ENCODE measurements around the gene CA9.
"Not testable (repeated sequence)": the region's sequence is repeated elsewhere in the genome, so short reads cannot be mapped to it uniquely, and the experiment has no call there.

The CA9 gene

GRCh38 chr9:35673132-35674024, at the start of gene CA9:
CA9 (plus strand) TSS chr9:35673928; CDS start chr9:35673960, 32 bp downstream.
- H3K4me3 ChIP-seq (ENCODE audit: low read depth in 1 of 5, low read length in 5 of 5) = no peak within 1 kb of the TSS
- H3K27ac ChIP-seq (ENCODE audit: low read depth, low read length) = no peak within 1 kb of the TSS
- peaks cover 0 to 19% (median 17%) of the 10 kb centered on the region in 5 donors for H3K4me1 ChIP-seq (ENCODE audit: control insufficient read depth in 5 of 5, insufficient read depth in 5 of 5, low read length in 5 of 5)

DNA sequence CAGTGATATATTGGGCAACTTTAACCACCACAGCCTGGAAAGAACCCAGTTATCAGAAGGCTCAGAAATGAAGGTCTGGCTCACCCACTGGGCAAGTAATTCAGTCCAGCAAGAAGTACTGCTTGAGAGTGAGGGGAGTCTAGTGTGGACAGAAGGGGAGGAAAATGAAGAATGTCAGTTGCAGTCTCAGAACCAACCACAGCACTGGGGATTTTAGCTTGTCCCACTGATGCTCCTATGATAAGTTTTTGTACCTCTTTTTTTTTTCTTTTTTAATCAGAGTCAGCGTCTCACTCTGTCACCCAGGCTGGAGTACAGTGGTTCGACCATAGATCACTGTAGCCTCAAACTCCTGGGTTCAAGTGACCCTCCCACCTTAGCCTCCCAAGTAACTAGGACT, 46.2 kb upstream of the CA9 start:
- Histone ChIP-seq H3K9ac (ENCODE audit: low read length in 5 of 5) (no peak overlapping the region), H3K27me3 (ENCODE audit: control insufficient read depth in 5 of 5, insufficient read depth in 4 of 5, low read length in 5 of 5) (no peaks in the 10 kb centered on the region), H3K4me1 (ENCODE audit: control insufficient read depth in 5 of 5, insufficient read depth in 5 of 5, low read length in 5 of 5) (no peaks in the 10 kb centered on the region), H3K27ac (ENCODE audit: low read depth, low read length) (no peak overlapping the region), H3K36me3 (ENCODE audit: control insufficient read depth in 5 of 5, insufficient read depth in 5 of 5, low read length in 5 of 5) (no peaks in the 10 kb centered on the region), H3K9me3 (ENCODE audit: control insufficient read depth in 5 of 5, low read length in 5 of 5) (no peaks in the 10 kb centered on the region), H3K4me3 (ENCODE audit: low read depth in 1 of 5, low read length in 5 of 5) (no peak overlapping the region)

More at GRCh38 chr9:35673132-35674024, at the start of gene CA9:
- peaks cover 0 to 6% (median 0%) of the 10 kb centered on the region in 5 donors for H3K27me3 ChIP-seq (ENCODE audit: control insufficient read depth in 5 of 5, insufficient read depth in 4 of 5, low read length in 5 of 5)
- H3K9me3 ChIP-seq (ENCODE audit: control insufficient read depth in 5 of 5, low read length in 5 of 5) = no peaks in the 10 kb centered on the region
- no peak within 1 kb of the TSS for H3K9ac ChIP-seq (ENCODE audit: low read length in 5 of 5)
- H3K36me3 ChIP-seq (ENCODE audit: control insufficient read depth in 5 of 5, insufficient read depth in 5 of 5, low read length in 5 of 5) = no peaks in the 10 kb centered on the region

- peak overlapping the region in 1 of 5 donors; percentile 3 for H3K9ac ChIP-seq (ENCODE audit: low read length in 5 of 5)
- no peak overlapping the region for H3K27ac ChIP-seq (ENCODE audit: low read depth, low read length)
- H3K4me3 ChIP-seq (ENCODE audit: low read depth in 1 of 5, low read length in 5 of 5) = no peak overlapping the region
- H3K4me1 ChIP-seq (ENCODE audit: control insufficient read depth in 5 of 5, insufficient read depth in 5 of 5, low read length in 5 of 5) = no peaks in the 10 kb centered on the region
- no peaks in the 10 kb centered on the region for H3K9me3 ChIP-seq (ENCODE audit: control insufficient read depth in 5 of 5, low read length in 5 of 5)
- no peaks in the 10 kb centered on the region for H3K27me3 ChIP-seq (ENCODE audit: control insufficient read depth in 5 of 5, insufficient read depth in 4 of 5, low read length in 5 of 5)
- H3K36me3 ChIP-seq (ENCODE audit: control insufficient read depth in 5 of 5, insufficient read depth in 5 of 5, low read length in 5 of 5) = no peaks in the 10 kb centered on the region
These were observed 45.2 kb upstream of the CA9 start for GRCh38 chr9:35628389-35628991.

DNA sequence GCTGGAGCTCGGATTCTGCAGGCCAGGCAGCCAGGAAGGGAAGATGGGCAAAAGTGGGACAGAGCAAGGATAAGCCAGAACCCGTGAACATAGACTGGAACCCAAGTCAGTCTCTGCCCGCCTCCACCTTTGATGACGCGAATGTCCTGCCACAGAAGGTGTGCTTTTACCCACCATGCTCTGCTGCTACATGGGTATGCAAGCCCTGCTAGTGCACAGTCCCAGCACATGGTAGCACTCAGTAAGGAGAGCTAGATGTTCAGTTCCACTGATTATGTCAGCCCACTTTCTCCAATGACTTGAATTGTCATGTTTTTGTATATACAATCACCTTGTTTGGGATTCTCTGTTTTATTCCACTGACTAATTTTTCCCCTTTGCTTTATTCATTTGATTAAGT, 44.1 kb upstream of the CA9 start:
- no peaks in the 10 kb centered on the region for H3K36me3 ChIP-seq (ENCODE audit: control insufficient read depth in 5 of 5, insufficient read depth in 5 of 5, low read length in 5 of 5)
- no peaks in the 10 kb centered on the region for H3K9me3 ChIP-seq (ENCODE audit: control insufficient read depth in 5 of 5, low read length in 5 of 5)
- H3K4me1 ChIP-seq (ENCODE audit: control insufficient read depth in 5 of 5, insufficient read depth in 5 of 5, low read length in 5 of 5) = no peaks in the 10 kb centered on the region
- no peaks in the 10 kb centered on the region for H3K27me3 ChIP-seq (ENCODE audit: control insufficient read depth in 5 of 5, insufficient read depth in 4 of 5, low read length in 5 of 5)
- H3K27ac ChIP-seq (ENCODE audit: low read depth, low read length) = no peak overlapping the region
- no peak overlapping the region for H3K4me3 ChIP-seq (ENCODE audit: low read depth in 1 of 5, low read length in 5 of 5)
- no peak overlapping the region for H3K9ac ChIP-seq (ENCODE audit: low read length in 5 of 5)

DNA sequence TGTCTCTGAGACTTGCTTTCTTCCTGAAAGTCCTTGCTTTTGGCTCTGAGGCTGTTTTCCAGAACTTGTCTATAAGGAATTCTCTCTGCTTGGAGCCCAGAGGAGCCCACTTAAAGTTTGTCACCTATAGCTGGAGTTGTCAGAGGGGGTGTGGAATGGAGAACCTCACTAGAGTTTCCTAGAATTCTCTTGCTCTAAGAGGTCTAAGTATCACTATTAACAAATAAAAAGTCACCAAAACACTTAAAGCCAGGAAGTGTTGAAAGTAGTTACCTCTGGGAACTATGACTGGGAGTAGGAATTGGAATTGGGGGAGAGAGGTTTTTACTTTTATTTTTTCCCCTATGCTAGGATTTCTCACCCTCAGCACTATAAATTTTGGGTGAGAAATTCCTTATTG, 38.0 kb upstream of the CA9 start:
- H3K4me1 ChIP-seq (ENCODE audit: control insufficient read depth in 5 of 5, insufficient read depth in 5 of 5, low read length in 5 of 5) = peaks cover 2 to 26% (median 19%) of the 10 kb centered on the region in 5 donors
- peak overlapping the region in 2 of 5 donors; percentile 51 to 59 for H3K9ac ChIP-seq (ENCODE audit: low read length in 5 of 5)
- H3K36me3 ChIP-seq (ENCODE audit: control insufficient read depth in 5 of 5, insufficient read depth in 5 of 5, low read length in 5 of 5) = no peaks in the 10 kb centered on the region
- no peak overlapping the region for H3K4me3 ChIP-seq (ENCODE audit: low read depth in 1 of 5, low read length in 5 of 5)
- peak overlapping the region; percentile 54 for H3K27ac ChIP-seq (ENCODE audit: low read depth, low read length)
- H3K9me3 ChIP-seq (ENCODE audit: control insufficient read depth in 5 of 5, low read length in 5 of 5) = no peaks in the 10 kb centered on the region
- H3K27me3 ChIP-seq (ENCODE audit: control insufficient read depth in 5 of 5, insufficient read depth in 4 of 5, low read length in 5 of 5) = no peaks in the 10 kb centered on the region

DNA sequence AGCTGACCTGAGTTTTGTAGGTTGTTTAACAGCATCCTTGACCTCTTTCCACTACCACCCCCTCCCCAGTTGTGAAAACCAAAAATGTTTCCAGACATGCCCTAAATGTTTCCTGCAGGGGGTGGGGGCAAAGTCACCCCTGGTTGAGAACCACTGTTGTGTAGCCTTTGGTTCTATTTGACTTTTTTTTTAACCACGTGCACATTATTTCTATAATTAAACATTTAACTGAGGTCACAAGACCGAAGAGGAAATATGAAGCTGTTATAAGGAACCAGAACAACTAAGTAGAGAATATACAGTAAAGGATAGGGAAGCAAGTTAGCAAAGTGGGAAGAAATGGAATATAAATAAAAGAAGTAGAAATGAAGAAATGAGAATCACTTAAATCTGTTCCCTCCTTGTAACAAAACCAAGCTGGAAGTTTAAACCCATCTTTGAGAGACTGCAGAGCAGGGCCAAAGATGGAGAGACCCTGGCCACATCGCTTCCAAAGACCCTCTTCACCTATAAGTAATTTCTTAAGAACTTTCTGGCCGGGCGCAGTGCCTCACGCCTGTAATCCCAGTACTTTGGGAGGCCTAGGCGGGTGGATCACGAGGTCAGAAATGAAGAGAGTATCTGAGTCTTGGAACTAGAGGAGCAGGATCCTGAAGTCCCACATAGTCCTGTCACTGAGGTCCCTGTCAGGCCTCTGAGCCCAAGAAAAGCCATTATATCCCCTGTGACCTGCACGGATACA, 37.4 kb upstream of the CA9 start:
- H3K9me3 ChIP-seq (ENCODE audit: control insufficient read depth in 5 of 5, low read length in 5 of 5) = no peaks in the 10 kb centered on the region
- H3K27ac ChIP-seq (ENCODE audit: low read depth, low read length) = peak overlapping the region; percentile 54
- H3K4me1 ChIP-seq (ENCODE audit: control insufficient read depth in 5 of 5, insufficient read depth in 5 of 5, low read length in 5 of 5) = peaks cover 2 to 26% (median 19%) of the 10 kb centered on the region in 5 donors

DNA sequence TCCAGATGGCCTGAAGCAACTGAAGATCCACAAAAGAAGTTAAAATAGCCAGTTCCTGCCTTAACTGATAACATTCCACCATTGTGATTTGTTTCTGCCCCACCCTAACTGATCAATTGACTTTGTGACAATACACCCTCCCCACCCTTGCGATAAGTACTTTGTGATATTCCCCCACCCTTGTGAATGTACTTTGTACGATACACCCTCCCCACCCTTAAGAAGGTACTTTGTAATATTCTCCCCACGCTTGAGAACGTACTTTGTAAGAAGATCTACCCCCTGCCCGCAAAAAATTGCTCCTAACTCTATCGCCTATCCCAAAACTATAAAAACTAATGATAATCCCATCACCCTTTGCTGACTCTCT, 36.9 kb upstream of the CA9 start:
- not testable (repeated sequence) for H3K27ac ChIP-seq (ENCODE audit: low read depth, low read length); H3K4me3 ChIP-seq (ENCODE audit: low read depth in 1 of 5, low read length in 5 of 5); H3K36me3 ChIP-seq (ENCODE audit: control insufficient read depth in 5 of 5, insufficient read depth in 5 of 5, low read length in 5 of 5); H3K9me3 ChIP-seq (ENCODE audit: control insufficient read depth in 5 of 5, low read length in 5 of 5); H3K27me3 ChIP-seq (ENCODE audit: control insufficient read depth in 5 of 5, insufficient read depth in 4 of 5, low read length in 5 of 5); H3K9ac ChIP-seq (ENCODE audit: low read length in 5 of 5)
- peaks cover 2 to 26% (median 19%) of the 10 kb centered on the region in 5 donors for H3K4me1 ChIP-seq (ENCODE audit: control insufficient read depth in 5 of 5, insufficient read depth in 5 of 5, low read length in 5 of 5)

More for the DNA sequence above, 37.4 kb upstream of the CA9 start:
- H3K27me3 ChIP-seq (ENCODE audit: control insufficient read depth in 5 of 5, insufficient read depth in 4 of 5, low read length in 5 of 5) = no peaks in the 10 kb centered on the region
- H3K9ac ChIP-seq (ENCODE audit: low read length in 5 of 5) = no peak overlapping the region
- no peaks in the 10 kb centered on the region for H3K36me3 ChIP-seq (ENCODE audit: control insufficient read depth in 5 of 5, insufficient read depth in 5 of 5, low read length in 5 of 5)
- no peak overlapping the region for H3K4me3 ChIP-seq (ENCODE audit: low read depth in 1 of 5, low read length in 5 of 5)

GRCh38 chr9:35637427-35637955, 36.2 kb upstream of the CA9 start:
- H3K27me3 ChIP-seq (ENCODE audit: control insufficient read depth in 5 of 5, insufficient read depth in 4 of 5, low read length in 5 of 5); H3K9me3 ChIP-seq (ENCODE audit: control insufficient read depth in 5 of 5, low read length in 5 of 5); H3K9ac ChIP-seq (ENCODE audit: low read length in 5 of 5); H3K4me3 ChIP-seq (ENCODE audit: low read depth in 1 of 5, low read length in 5 of 5); H3K36me3 ChIP-seq (ENCODE audit: control insufficient read depth in 5 of 5, insufficient read depth in 5 of 5, low read length in 5 of 5); H3K27ac ChIP-seq (ENCODE audit: low read depth, low read length): not testable (repeated sequence)
- peaks cover 2 to 26% (median 21%) of the 10 kb centered on the region in 5 donors for H3K4me1 ChIP-seq (ENCODE audit: control insufficient read depth in 5 of 5, insufficient read depth in 5 of 5, low read length in 5 of 5)

GRCh38 chr9:35638751-35639150, 35.0 kb upstream of the CA9 start:
- not testable (repeated sequence) for H3K9ac ChIP-seq (ENCODE audit: low read length in 5 of 5); H3K27me3 ChIP-seq (ENCODE audit: control insufficient read depth in 5 of 5, insufficient read depth in 4 of 5, low read length in 5 of 5); H3K9me3 ChIP-seq (ENCODE audit: control insufficient read depth in 5 of 5, low read length in 5 of 5); H3K36me3 ChIP-seq (ENCODE audit: control insufficient read depth in 5 of 5, insufficient read depth in 5 of 5, low read length in 5 of 5); H3K4me3 ChIP-seq (ENCODE audit: low read depth in 1 of 5, low read length in 5 of 5); H3K27ac ChIP-seq (ENCODE audit: low read depth, low read length)
- peaks cover 2 to 33% (median 27%) of the 10 kb centered on the region in 5 donors for H3K4me1 ChIP-seq (ENCODE audit: control insufficient read depth in 5 of 5, insufficient read depth in 5 of 5, low read length in 5 of 5)
